ENCODE measurements around the gene TMEM92.

The TMEM92 gene

DNA sequence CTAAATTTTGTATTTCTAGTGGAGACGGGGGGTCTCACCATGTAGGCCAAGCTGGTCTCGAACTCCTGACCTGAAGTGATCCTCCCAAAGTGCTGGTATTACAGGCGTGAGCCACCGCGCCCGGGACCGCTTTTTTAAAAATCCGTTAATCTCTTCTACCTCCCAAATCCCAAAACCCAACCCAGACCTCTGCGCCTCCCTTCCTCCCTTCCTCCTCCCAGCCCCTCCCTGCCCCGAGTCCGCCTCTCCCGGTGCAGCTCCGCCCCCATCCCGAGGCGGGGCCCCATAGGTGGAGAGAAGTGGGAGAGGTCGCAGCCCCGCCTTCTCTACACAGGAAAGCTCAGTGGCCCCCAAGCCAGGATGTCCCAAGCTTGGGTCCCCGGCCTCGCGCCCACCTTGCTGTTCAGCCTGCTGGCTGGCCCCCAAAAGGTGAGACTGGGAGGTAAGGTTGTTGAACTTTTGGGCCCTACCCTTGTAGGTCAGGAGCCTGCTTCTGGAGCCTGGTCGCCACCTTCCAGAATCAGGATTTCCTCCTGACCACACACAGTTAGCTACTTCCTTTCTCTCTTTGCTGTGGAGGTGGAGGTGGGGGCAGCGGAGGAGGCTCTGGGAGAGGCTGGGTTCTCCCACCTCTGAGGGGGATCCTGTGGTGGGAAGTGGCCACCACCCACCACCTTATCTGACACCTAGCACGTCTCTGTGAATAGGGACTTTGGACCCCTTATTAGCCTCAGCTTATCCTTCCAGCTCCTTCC is at the start of gene TMEM92:
TSS of gene TMEM92 (plus strand) at position 325 of the 755 bp plus-strand sequence. CDS start at position 361, 36 bp downstream.
- H3K4me3 ChIP-seq (ENCODE audit: low read depth, low read length) = peak within 1 kb of the TSS; percentile 59
- no peak for TF ChIP-seq CTCF (IDR thresholded peaks at IDR 0.05; ENCODE audit: low read depth, low read length)

GRCh38 chr17:50225701-50226240 is 48.5 kb upstream of the TMEM92 start:
- TF ChIP-seq CTCF (IDR thresholded peaks at IDR 0.05; ENCODE audit: low read depth, low read length) = no peak

GRCh38 chr17:50234581-50234980 is 39.7 kb upstream of the TMEM92 start:
- no peak for TF ChIP-seq CTCF (IDR thresholded peaks at IDR 0.05; ENCODE audit: low read depth, low read length)
- no peak overlapping the region for H3K4me3 ChIP-seq (ENCODE audit: low read depth, low read length)

More at GRCh38 chr17:50225701-50226240, 48.5 kb upstream of the TMEM92 start:
- H3K4me3 ChIP-seq (ENCODE audit: low read depth, low read length) = no peak overlapping the region

GRCh38 chr17:50237901-50238300 is 36.4 kb upstream of the TMEM92 start:
- no peak for TF ChIP-seq CTCF (IDR thresholded peaks at IDR 0.05; ENCODE audit: low read depth, low read length)
- H3K4me3 ChIP-seq (ENCODE audit: low read depth, low read length) = no peak overlapping the region

GRCh38 chr17:50238601-50239280 is 35.5 kb upstream of the TMEM92 start:
- H3K4me3 ChIP-seq (ENCODE audit: low read depth, low read length) = no peak overlapping the region
- TF ChIP-seq CTCF (IDR thresholded peaks at IDR 0.05; ENCODE audit: low read depth, low read length) = no peak

DNA sequence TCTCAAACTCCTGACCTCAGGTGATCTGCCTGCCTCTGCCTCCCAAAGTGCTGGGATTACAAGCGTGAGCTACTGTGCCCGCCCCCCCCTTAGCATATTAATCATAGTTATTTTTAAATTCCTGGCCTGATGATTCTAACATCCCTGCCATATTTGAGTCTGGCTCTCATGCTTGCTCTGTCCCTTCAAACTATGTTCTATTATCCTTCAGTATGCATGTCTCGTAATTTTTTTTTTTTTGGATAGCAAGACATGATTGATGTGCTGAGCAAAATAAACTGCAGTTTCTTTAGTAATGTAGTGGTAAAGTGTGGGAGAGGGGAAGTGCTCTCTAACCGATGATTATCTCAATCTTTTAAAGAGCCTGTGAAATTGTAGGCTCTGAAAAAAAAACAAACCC is 34.3 kb upstream of the TMEM92 start:
- no peak overlapping the region for H3K4me3 ChIP-seq (ENCODE audit: low read depth, low read length)
- TF ChIP-seq CTCF (IDR thresholded peaks at IDR 0.05; ENCODE audit: low read depth, low read length) = no peak

DNA sequence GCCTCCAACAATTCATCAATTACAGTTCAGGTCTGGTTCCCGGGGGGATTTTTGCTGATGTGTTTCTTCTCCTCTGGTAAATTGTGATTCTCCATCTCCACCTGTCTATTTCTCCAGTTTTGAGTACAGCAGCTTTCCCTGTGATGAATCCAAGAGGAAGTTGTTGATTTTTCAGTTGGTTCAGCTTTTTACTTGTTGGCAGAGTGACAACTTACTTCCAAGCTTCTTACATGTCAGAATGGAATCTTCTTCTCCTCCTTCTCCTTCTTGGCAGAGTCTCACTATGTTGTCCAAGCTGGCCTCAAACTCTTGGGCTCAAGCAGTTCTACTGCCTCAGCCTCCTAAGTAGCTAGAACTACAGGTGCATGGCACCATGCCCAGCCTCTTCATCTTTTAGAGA is 33.4 kb upstream of the TMEM92 start:
- TF ChIP-seq CTCF (IDR thresholded peaks at IDR 0.05; ENCODE audit: low read depth, low read length) = no peak
- H3K4me3 ChIP-seq (ENCODE audit: low read depth, low read length) = no peak overlapping the region

Data from WI38 (cell line).